Measurements from ENCODE around the gene ST14. TPM values are rescaled to one million over a fixed set of nuclear protein-coding genes. Genes with fewer than 3 reads are reported as not detected.
"Not testable (repeated sequence)": the region's sequence is repeated elsewhere in the genome, so short reads cannot be mapped to it uniquely, and the experiment has no call there.

The ST14 gene
- total RNA-seq, 1 experiment from 2014 or later, result 298 TPM

DNA sequence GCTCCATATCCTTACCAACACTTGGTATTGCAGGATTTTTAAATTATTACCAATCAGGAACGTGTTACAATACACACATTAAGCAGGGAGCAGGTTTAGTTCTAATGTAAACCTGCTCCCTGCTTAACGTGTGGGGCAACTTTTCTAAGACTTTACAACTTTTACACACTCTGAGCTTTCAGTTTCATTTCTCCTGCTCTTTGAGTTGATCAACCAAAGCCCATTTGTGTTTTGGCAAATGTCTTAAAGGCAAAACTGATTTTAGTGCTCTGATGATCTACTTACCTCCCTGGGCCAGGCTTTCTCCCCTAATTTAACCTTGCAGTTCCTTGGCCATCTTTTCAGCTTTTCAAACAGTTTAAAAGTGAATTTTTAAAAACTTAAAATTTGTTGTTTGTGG, 84.2 kb downstream of the ST14 start:
- H3K27me3 ChIP-seq (replicated peaks; ENCODE audit: control insufficient read depth, insufficient read depth, low read length), result no peaks in the 10 kb centered on the region
- Mint-ChIP-seq H3K9me3 (ENCODE audit: unreplicated experiment) (no peaks in the 10 kb centered on the region), H3K36me3 (ENCODE audit: insufficient read depth, unreplicated experiment) (peaks cover 4% of the 10 kb centered on the region), H3K4me1 (ENCODE audit: low read depth, unreplicated experiment) (no peaks in the 10 kb centered on the region), H3K4me3 (ENCODE audit: unreplicated experiment) (no peak overlapping the region), H3K27ac (ENCODE audit: unreplicated experiment) (no peak overlapping the region), H3K27me3 (ENCODE audit: insufficient read depth, unreplicated experiment) (no peaks in the 10 kb centered on the region)
- no TSS peak for BruUV-seq (replicated peaks)
- TF ChIP-seq, protein P1, sequence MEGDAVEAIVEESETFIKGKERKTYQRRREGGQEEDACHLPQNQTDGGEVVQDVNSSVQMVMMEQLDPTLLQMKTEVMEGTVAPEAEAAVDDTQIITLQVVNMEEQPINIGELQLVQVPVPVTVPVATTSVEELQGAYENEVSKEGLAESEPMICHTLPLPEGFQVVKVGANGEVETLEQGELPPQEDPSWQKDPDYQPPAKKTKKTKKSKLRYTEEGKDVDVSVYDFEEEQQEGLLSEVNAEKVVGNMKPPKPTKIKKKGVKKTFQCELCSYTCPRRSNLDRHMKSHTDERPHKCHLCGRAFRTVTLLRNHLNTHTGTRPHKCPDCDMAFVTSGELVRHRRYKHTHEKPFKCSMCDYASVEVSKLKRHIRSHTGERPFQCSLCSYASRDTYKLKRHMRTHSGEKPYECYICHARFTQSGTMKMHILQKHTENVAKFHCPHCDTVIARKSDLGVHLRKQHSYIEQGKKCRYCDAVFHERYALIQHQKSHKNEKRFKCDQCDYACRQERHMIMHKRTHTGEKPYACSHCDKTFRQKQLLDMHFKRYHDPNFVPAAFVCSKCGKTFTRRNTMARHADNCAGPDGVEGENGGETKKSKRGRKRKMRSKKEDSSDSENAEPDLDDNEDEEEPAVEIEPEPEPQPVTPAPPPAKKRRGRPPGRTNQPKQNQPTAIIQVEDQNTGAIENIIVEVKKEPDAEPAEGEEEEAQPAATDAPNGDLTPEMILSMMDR (IDR thresholded peaks at IDR 0.05; ENCODE audit: insufficient read depth in 1 of 2, low read depth in 1 of 2, low read length in 1 of 2, severe bottlenecking in 1 of 2, unreplicated experiment in 1 of 2), result no peak
- POLR2A ChIA-PET, result no interaction called here
- H3K36me3 ChIP-seq (ENCODE audit: control insufficient read depth, insufficient read depth, low read length), result no peaks in the 10 kb centered on the region
- H3K4me3 ChIP-seq (ENCODE audit: low read depth, low read length), result no peak overlapping the region
- intact Hi-C loops (cut with micrococcal nuclease; ENCODE audit: unreplicated experiment), result no loop called here
- DNase-seq, result no peak
- CTCF ChIA-PET, result interaction anchor here (0.6 kb wide), 1 partner anchor 187 kb away, joined by 3 read pairs; no protein-coding TSS in a partner anchor
- H3K4me1 ChIP-seq, result no peaks in the 10 kb centered on the region
- H3K9me3 ChIP-seq, result no peaks in the 10 kb centered on the region

DNA sequence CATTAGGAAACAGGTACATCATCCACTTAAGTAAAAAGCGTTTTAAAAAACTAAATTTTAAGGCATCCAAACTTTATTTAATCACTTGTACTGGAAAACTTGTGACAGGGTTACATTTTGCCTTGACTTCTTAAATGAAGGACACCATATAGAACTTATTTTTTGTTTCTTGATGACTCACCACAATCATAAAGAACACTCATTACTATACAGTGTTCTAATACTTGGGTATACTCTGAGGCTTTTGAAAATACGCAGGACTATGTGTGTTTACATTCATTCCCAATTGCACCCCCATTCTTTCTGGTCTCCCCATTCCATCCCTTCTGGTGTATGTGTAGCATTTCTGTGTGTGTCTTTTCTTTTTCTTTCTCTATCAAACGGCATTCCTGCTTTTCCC, 85.3 kb downstream of the ST14 start:
- H3K27ac Mint-ChIP-seq (ENCODE audit: unreplicated experiment), result no peak overlapping the region
- H3K36me3 Mint-ChIP-seq (ENCODE audit: insufficient read depth, unreplicated experiment), result peaks cover 4% of the 10 kb centered on the region

DNA sequence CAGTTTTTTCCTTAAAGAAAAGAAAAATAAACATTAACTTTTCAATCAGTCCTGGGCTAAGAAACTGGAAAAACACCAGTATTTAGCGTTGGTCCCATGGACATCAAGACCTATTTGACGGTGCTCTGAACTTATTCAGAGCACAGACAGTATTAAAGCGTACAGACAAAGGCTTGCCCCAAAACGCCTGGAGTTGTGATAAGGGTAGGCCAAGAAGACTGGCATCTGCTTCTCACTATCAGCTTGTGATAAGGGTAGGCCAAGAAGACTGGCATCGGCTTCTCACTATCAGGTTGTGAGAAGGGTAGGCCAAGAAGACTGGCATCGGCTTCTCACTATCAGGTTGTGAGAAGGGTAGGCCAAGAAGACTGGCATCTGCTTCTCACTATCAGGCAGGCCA, 85.8 kb downstream of the ST14 start:
- H3K9me3 ChIP-seq; H3K4me3 ChIP-seq (ENCODE audit: low read depth, low read length); DNase-seq; H3K27me3 Mint-ChIP-seq (ENCODE audit: insufficient read depth, unreplicated experiment); H3K27me3 ChIP-seq (replicated peaks; ENCODE audit: control insufficient read depth, insufficient read depth, low read length); H3K27ac Mint-ChIP-seq (ENCODE audit: unreplicated experiment); H3K36me3 Mint-ChIP-seq (ENCODE audit: insufficient read depth, unreplicated experiment); BruUV-seq (replicated peaks); POLR2A ChIA-PET; CTCF ChIA-PET; H3K9me3 Mint-ChIP-seq (ENCODE audit: unreplicated experiment); H3K4me1 ChIP-seq; intact Hi-C loops (cut with micrococcal nuclease; ENCODE audit: unreplicated experiment); H3K36me3 ChIP-seq (ENCODE audit: control insufficient read depth, insufficient read depth, low read length); H3K4me1 Mint-ChIP-seq (ENCODE audit: low read depth, unreplicated experiment); H3K4me3 Mint-ChIP-seq (ENCODE audit: unreplicated experiment): not testable (repeated sequence)

More for the DNA sequence above, 85.3 kb downstream of the ST14 start:
- CTCF ChIA-PET, result no interaction called here
- H3K9me3 Mint-ChIP-seq (ENCODE audit: unreplicated experiment), result no peaks in the 10 kb centered on the region
- POLR2A ChIA-PET, result no interaction called here
- no peak for DNase-seq
- H3K4me1 Mint-ChIP-seq (ENCODE audit: low read depth, unreplicated experiment), result no peaks in the 10 kb centered on the region
- Histone ChIP-seq H3K9me3 (no peaks in the 10 kb centered on the region), H3K4me1 (no peaks in the 10 kb centered on the region), H3K27me3 (replicated peaks; ENCODE audit: control insufficient read depth, insufficient read depth, low read length) (no peaks in the 10 kb centered on the region), H3K36me3 (ENCODE audit: control insufficient read depth, insufficient read depth, low read length) (no peaks in the 10 kb centered on the region), H3K4me3 (ENCODE audit: low read depth, low read length) (no peak overlapping the region)
- TF ChIP-seq, protein P1 (IDR thresholded peaks at IDR 0.05; ENCODE audit: insufficient read depth in 1 of 2, low read depth in 1 of 2, low read length in 1 of 2, severe bottlenecking in 1 of 2, unreplicated experiment in 1 of 2), result no peak
- no TSS peak for BruUV-seq (replicated peaks)
- H3K27me3 Mint-ChIP-seq (ENCODE audit: insufficient read depth, unreplicated experiment), result no peaks in the 10 kb centered on the region
- no peak overlapping the region for H3K4me3 Mint-ChIP-seq (ENCODE audit: unreplicated experiment)
- intact Hi-C loops (cut with micrococcal nuclease; ENCODE audit: unreplicated experiment), result no loop called here

DNA sequence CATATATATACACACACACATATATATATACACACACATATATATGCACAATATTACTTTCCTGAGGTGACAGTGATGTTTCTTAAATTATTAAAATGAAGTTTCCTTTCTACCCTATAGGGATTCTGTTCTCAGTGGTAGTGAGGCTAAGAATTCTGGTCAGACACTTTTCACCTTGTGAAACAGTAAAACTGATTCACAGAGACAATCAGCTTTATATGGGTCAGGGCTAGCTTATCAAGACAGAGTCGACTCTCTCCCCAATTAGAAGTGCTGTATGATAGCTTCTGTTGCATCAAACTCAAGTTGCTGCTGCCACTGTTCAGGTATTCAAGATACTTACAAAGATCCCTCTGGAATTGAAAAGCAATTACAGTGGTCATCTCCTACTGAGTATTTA, 86.7 kb downstream of the ST14 start:
- no peak overlapping the region for H3K27ac Mint-ChIP-seq (ENCODE audit: unreplicated experiment)
- H3K27me3 Mint-ChIP-seq (ENCODE audit: insufficient read depth, unreplicated experiment), result no peaks in the 10 kb centered on the region
- no peak overlapping the region for H3K4me3 Mint-ChIP-seq (ENCODE audit: unreplicated experiment)
- H3K36me3 Mint-ChIP-seq (ENCODE audit: insufficient read depth, unreplicated experiment), result peaks cover 13% of the 10 kb centered on the region
- no TSS peak for BruUV-seq (replicated peaks)
- intact Hi-C loops (cut with micrococcal nuclease; ENCODE audit: unreplicated experiment), result no loop called here
- DNase-seq, result no peak
- Histone ChIP-seq H3K36me3 (ENCODE audit: control insufficient read depth, insufficient read depth, low read length) (no peaks in the 10 kb centered on the region; the same call in 1 of the 2 replicates), H3K4me1 (no peaks in the 10 kb centered on the region), H3K4me3 (ENCODE audit: low read depth, low read length) (no peak overlapping the region), H3K27me3 (replicated peaks; ENCODE audit: control insufficient read depth, insufficient read depth, low read length) (no peaks in the 10 kb centered on the region), H3K9me3 (no peaks in the 10 kb centered on the region)
- TF ChIP-seq, protein P1 (IDR thresholded peaks at IDR 0.05; ENCODE audit: insufficient read depth in 1 of 2, low read depth in 1 of 2, low read length in 1 of 2, severe bottlenecking in 1 of 2, unreplicated experiment in 1 of 2), result no peak
- peaks cover 8% of the 10 kb centered on the region for H3K9me3 Mint-ChIP-seq (ENCODE audit: unreplicated experiment)
- ChIA-PET CTCF (no interaction called here), POLR2A (no interaction called here)
- H3K4me1 Mint-ChIP-seq (ENCODE audit: low read depth, unreplicated experiment), result peaks cover 6% of the 10 kb centered on the region

Data from Caco-2 (cell line).